IPS DF 4.7 (cell line): ENCODE measurements around the gene CD58.

Source experiments
- DNase-seq: peaks from one replicate; pipeline ENCODE4 v3.0.0-alpha.2; 2013; ENCODE audit warnings: low spot score; ENCODE audit errors: extremely low read depth

The CD58 gene

GRCh38 chr1:116544588-116545358 is 26.1 kb downstream of the CD58 start:
- DNase-seq = no peak

DNA sequence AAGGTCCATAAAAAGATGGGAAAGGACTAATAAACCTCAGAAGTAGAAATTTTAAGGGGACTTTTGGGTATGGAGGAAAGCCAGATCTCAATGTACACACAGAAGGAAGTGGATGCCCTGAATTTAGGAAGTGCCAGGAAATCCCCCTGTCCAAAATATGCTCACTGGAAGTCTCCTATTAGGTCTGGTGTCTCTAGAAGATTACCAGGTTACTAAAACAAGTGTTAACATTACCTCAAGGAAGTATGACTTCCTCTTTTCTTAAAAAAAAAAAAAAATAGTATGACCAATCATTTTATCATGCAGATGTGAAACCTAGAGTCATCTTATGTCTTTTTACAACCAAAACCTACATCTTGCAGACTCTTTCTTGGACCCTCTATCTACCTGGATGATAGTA is 30.7 kb downstream of the CD58 start:
- DNase-seq = no peak

GRCh38 chr1:116538544-116538943 is 32.3 kb downstream of the CD58 start:
- DNase-seq = no peak

DNA sequence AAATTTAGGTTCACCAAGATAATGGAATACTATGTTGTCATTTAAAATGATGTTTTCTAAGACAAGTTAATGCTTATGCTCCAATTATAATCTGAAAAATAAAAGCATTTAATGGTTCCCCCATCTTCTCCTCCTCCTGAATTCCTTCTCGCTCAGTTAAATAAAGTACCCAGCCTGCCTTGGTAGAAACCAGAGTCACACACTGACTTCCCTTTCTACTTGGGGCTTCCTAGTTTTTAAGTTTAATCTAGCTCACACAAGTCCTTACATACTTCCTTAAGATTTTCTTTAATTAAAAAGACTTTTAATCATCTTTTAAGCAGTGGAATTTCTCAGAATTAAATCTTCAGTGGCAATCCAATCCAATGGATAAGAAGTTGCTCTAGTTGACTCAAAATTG is 32.9 kb downstream of the CD58 start:
- no peak for DNase-seq

DNA sequence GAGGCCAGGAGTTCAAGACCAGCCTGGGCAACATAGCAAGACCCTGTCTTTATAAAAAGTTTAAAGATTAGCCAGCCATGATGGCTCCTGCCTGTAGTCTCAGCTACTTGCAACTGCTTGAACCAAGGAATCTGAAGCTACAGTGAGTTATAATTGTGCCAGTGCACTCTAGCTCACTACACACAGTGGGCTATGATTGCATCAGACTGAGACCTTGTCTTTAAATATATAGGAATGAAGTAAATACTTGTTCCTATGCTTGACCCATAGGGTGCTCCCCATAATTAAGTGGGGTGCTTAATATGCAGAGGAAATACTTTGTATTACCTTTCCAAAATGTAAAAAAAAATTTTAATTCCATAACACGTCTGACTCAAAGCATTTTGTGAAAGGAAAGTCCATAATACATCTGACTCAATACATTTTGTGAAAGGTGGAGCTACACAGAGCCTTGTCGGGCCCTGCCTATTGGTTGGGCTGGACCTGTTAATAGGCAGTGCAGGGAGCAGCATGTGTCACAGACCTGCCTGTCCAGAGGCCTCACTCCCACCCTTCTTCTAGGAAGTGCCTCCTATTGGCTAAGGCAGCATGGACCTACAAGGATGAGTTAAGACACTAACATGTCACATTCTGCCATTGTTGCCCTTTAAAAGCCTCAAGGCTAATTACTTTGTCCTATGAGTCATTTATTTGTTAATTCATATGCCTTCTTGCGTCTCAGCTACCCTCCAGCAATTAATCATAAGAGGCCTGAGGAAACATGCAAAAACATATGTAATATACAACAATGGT is 33.6 kb downstream of the CD58 start:
- no peak for DNase-seq

DNA sequence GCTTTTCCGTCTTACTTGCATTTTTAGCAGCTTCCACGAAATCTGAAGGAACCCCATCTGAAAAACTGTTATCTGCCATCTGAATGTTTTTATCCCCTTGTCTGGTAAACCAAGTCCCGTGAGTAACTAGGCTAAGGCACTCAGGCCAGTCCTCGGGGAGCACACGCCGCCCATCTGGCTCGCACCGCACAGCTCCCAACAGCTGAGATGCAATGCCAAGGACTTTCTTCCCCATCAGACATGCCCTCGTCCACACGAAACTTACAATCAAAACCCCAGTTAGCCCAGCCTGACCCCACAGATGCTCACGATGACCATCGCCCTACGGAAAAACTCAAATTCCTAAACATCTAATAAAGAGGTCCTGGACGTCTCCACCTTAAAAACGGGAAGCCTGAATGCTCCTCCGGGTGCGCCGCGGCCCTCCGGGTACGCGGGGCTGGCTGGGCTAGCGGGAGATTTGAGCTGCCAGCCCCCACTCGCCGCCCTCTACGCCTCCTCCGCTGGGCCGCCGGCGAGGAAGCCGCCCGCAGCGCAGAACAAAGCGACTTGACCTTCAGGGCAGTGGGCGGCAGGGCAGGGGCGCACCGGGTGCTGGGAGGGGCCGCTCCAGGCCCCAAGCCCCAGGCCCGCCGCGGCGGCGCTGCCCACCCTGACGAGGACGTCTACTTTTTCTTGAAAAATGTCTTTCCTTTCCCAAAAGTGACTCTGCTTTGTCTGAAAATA is 36.6 kb downstream of the CD58 start:
- DNase-seq = no peak

DNA sequence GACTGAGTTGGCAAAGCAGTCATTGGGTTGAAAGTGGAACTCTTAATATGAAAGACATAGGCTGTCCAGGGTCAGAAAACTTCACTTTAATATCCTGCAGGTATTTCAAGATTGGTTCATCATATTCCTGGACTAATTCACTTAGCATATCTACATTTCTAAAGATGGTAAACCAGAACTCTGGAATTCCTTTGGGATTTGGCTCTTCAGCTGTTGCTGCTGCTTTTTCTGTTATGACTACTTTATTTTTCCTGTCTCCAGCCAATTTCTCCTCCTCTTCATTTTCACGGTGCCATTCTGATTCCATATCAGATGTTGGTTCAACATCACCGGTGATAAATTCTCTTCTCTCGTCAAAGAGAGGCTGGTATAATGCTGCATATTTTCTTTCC is 37.4 kb downstream of the CD58 start:
- DNase-seq = no peak

- DNase-seq = no peak
Measured at GRCh38 chr1:116532671-116533428, 38.0 kb downstream of the CD58 start.

DNA sequence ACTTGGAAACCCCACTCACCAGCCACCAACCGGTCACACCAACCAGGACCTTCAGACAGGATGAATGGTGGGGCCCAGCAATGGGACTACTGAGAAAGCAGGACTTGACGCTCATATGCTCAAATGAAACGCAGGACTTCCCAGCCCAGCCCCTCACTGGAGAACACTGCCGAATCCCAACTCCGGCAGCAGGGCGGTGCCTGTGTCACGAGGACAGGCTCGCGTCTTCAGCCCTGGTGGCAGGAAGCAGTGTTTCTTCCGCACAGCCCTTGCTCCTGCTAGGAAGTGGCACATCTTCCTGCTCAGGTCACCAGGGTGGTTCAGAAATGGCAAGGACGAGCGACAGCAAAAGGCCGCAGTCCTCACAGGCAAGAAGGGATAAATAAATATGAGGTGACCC is 38.9 kb downstream of the CD58 start:
- DNase-seq = no peak

GRCh38 chr1:116529681-116530080 is 41.1 kb downstream of the CD58 start:
- DNase-seq = no peak

- DNase-seq = no peak
Measured at GRCh38 chr1:116529199-116529631, 41.6 kb downstream of the CD58 start.

DNA sequence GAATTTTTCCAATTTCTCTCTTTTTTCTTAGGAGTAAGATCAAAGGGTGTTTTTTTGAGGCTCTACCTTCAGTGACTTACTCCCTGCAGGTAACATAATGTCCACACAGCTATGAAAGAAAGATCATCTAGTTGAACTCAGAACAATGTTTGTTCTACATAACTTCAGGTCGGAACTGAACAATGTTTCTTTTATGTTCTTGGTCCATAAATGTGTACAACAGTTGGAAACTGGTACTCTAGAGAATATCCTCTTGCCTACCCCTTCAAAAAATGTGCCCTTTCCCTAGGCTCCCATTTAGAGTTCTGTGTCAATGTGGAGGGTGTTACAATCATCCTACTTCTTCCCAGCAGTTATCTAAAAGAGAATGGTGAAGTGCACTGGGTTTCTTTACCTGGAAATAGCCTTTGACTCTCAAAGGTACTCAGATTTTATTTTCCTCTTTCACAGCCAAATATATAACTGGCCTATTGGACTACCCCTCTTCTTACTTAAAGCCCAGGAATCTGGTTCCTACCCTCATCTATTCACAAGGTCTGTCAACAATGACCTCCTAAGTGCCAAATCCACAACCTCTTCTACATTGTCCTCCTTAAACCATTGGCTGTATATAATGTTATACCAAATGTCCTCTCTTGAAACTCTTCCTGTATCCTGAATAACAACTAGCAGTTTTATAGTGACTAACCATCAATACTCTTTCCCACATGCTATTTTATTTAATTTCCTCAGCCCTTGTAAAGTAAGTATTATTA is 42.3 kb downstream of the CD58 start:
- no peak for DNase-seq

GRCh38 chr1:116525440-116525839 is 45.4 kb downstream of the CD58 start:
- DNase-seq = no peak

GRCh38 chr1:116521186-116521585 is 49.6 kb downstream of the CD58 start:
- no peak for DNase-seq

GRCh38 chr1:116518400-116518799 is 52.4 kb downstream of the CD58 start:
- no peak for DNase-seq

GRCh38 chr1:116516631-116517030 is 54.2 kb downstream of the CD58 start:
- DNase-seq = no peak

GRCh38 chr1:116515702-116516101 is 55.1 kb downstream of the CD58 start:
- no peak for DNase-seq

- DNase-seq = no peak
Measured at GRCh38 chr1:116514708-116515525, 55.9 kb downstream of the CD58 start.

DNA sequence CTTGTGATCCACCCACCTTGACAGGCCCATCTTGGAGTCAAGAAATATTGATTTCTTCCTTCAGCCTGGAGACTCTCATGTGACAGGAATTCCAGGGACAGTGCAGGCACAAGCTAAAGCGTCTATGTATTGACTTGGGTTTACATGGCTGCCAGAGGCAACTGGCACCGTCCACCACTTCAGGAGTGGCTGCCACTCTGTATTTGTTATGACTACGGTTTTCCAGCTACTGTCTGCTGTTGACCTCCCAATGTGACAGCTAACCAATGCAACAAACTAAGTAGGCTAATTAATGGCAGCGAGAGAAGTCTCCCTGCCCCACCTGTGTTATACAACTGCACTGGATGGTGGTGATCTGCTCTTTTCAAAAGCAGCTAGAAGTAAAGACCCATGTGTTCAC is 56.9 kb downstream of the CD58 start:
- no peak for DNase-seq
